ENCODE measurements around the gene CARD14. TPM values are rescaled to one million over a fixed set of nuclear protein-coding genes. Genes with fewer than 3 reads are reported as not detected.

The CARD14 gene
- total RNA-seq, 2 donors from 2014 or later: 0.29 to 0.54 TPM

- H3K9ac ChIP-seq (ENCODE audit: low read depth in 2 of 2, low read length in 2 of 2): no peak overlapping the region
- H3K4me3 ChIP-seq: no peak overlapping the region
- H3K36me3 ChIP-seq: no peaks in the 10 kb centered on the region
- intact Hi-C loops (cut with DNase I): no loop called here
- H3K4me1 ChIP-seq: no peaks in the 10 kb centered on the region
- no peak for DNase-seq
- no peak overlapping the region for H3K27ac ChIP-seq
- H3K9me3 ChIP-seq: no peaks in the 10 kb centered on the region
- no peak for TF ChIP-seq CTCF (IDR thresholded peaks at IDR 0.05)
- no peaks in the 10 kb centered on the region for H3K27me3 ChIP-seq
Measured at GRCh38 chr17:80246726-80247125, 76.9 kb downstream of the CARD14 start.

GRCh38 chr17:80247561-80247960 is 77.7 kb downstream of the CARD14 start:
- Histone ChIP-seq H3K9me3 (no peaks in the 10 kb centered on the region), H3K9ac (ENCODE audit: low read depth in 2 of 2, low read length in 2 of 2) (no peak overlapping the region), H3K36me3 (no peaks in the 10 kb centered on the region), H3K27me3 (no peaks in the 10 kb centered on the region), H3K4me1 (no peaks in the 10 kb centered on the region), H3K4me3 (no peak overlapping the region), H3K27ac (no peak overlapping the region)
- intact Hi-C loops (cut with DNase I): no loop called here
- TF ChIP-seq CTCF (IDR thresholded peaks at IDR 0.05): no peak
- DNase-seq: no peak

- no peaks in the 10 kb centered on the region for H3K27me3 ChIP-seq
- no peak overlapping the region for H3K4me3 ChIP-seq
- H3K36me3 ChIP-seq: no peaks in the 10 kb centered on the region
- no peak for TF ChIP-seq CTCF (IDR thresholded peaks at IDR 0.05)
- no peak overlapping the region for H3K27ac ChIP-seq
- H3K9me3 ChIP-seq: no peaks in the 10 kb centered on the region
- intact Hi-C loops (cut with DNase I): no loop called here
- no peaks in the 10 kb centered on the region for H3K4me1 ChIP-seq
- DNase-seq: no peak
- no peak overlapping the region for H3K9ac ChIP-seq (ENCODE audit: low read depth in 2 of 2, low read length in 2 of 2)
Measured at GRCh38 chr17:80248001-80248893, 78.4 kb downstream of the CARD14 start.

GRCh38 chr17:80248894-80249710 is 79.3 kb downstream of the CARD14 start:
- no peaks in the 10 kb centered on the region for H3K36me3 ChIP-seq
- no peaks in the 10 kb centered on the region for H3K27me3 ChIP-seq
- H3K4me1 ChIP-seq: no peaks in the 10 kb centered on the region
- H3K4me3 ChIP-seq: no peak overlapping the region
- no peak for TF ChIP-seq CTCF (IDR thresholded peaks at IDR 0.05)
- no peak overlapping the region for H3K9ac ChIP-seq (ENCODE audit: low read depth in 2 of 2, low read length in 2 of 2)
- intact Hi-C loops (cut with DNase I): no loop called here
- no peak overlapping the region for H3K27ac ChIP-seq
- DNase-seq: no peak
- H3K9me3 ChIP-seq: no peaks in the 10 kb centered on the region

- intact Hi-C loops (cut with DNase I): loop anchor here (5.0 to 10.0 kb wide), 2 partner anchors 107 to 170 kb away; partner anchors contain the start of gene EIF4A3
- H3K27me3 ChIP-seq: no peaks in the 10 kb centered on the region
Measured at GRCh38 chr17:80251966-80252365, 82.1 kb downstream of the CARD14 start.

More at GRCh38 chr17:80251966-80252365, 82.1 kb downstream of the CARD14 start:
- DNase-seq: no peak
- H3K9ac ChIP-seq (ENCODE audit: low read depth in 2 of 2, low read length in 2 of 2): no peak overlapping the region
- peaks cover 3% of the 10 kb centered on the region for H3K4me1 ChIP-seq
- no peaks in the 10 kb centered on the region for H3K9me3 ChIP-seq
- H3K27ac ChIP-seq: no peak overlapping the region
- TF ChIP-seq CTCF (IDR thresholded peaks at IDR 0.05): no peak
- no peak overlapping the region for H3K4me3 ChIP-seq
- no peaks in the 10 kb centered on the region for H3K36me3 ChIP-seq
